22Rv1 (cell line): ENCODE measurements around the gene PGAM2.
A peak's percentile ranks its signal among the peaks of the same experiment; 100 is the strongest.

Experiments
- H3K27ac ChIP-seq: fragments of 450-650 bp; 2 replicates; pipeline ENCODE4 v1.5.1; 2017
- ZFX ChIP-seq: fragments of 450-650 bp; IDR thresholded peaks from 2 replicates; pipeline ENCODE4 v1.6.1; 2017; ENCODE audit warnings: antibody characterized with exemption, borderline replicate concordance
- TF ChIP-seq, protein P1 (sequence below): fragments of 450-650 bp; IDR thresholded peaks from 2 replicates; pipeline ENCODE4 v1.5.1; 2017; ENCODE audit warnings: mild to moderate bottlenecking

Gene PGAM2

DNA sequence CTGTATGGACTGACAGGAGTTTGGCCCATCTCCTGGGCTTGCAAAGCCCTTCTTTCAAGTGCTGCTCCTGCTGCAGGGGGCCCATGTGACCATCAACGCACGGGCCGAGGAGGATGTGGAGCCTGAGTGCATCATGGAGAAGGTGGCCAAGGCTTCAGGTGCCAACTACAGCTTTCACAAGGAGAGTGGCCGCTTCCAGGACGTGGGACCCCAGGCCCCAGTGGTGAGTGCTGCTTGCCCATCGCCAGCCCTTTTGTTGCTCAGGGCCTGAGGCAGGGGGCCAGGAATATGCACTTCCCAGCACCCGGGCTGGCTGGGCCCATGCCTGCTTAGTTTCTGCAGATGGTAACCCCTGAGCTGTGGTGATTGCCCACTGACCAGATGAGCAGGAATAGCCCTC, 8.7 kb downstream of the PGAM2 start:
- TF ChIP-seq, protein P1, sequence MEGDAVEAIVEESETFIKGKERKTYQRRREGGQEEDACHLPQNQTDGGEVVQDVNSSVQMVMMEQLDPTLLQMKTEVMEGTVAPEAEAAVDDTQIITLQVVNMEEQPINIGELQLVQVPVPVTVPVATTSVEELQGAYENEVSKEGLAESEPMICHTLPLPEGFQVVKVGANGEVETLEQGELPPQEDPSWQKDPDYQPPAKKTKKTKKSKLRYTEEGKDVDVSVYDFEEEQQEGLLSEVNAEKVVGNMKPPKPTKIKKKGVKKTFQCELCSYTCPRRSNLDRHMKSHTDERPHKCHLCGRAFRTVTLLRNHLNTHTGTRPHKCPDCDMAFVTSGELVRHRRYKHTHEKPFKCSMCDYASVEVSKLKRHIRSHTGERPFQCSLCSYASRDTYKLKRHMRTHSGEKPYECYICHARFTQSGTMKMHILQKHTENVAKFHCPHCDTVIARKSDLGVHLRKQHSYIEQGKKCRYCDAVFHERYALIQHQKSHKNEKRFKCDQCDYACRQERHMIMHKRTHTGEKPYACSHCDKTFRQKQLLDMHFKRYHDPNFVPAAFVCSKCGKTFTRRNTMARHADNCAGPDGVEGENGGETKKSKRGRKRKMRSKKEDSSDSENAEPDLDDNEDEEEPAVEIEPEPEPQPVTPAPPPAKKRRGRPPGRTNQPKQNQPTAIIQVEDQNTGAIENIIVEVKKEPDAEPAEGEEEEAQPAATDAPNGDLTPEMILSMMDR, result no peak
- no peak for TF ChIP-seq ZFX
- H3K27ac ChIP-seq, result no peak overlapping the region

DNA sequence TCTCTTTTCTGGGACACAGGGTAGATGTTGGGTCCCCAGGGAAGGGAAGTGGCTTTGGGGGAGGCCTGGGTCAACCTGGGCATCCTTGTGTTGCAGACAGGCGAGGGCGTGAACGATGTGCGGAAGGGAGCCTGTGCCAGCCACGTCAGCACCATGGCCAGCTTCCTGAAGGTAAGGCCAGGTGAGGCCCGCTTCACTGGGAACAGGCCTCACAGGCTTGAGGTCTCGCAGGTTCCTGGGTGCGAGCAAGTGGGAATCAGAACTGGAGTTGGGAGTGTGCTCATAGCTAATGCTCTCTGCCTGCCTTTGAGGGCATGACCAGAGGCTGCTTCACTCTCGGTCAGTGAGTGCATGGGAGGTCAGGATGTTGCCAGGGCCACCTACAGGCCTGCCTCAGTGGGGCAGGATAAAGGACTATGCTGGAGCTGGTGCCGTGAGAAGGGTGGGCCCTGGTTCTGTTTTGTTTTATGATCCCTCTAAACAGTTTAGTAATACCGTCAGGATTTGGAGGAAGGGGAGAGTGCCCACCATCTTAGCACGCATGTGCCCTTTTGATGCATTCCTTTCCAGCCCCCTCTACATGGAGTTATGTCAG, 12.5 kb downstream of the PGAM2 start:
- no peak overlapping the region for H3K27ac ChIP-seq
- no peak for TF ChIP-seq ZFX
- TF ChIP-seq, protein P1, result peak; percentile 14; the same call in 1 of the 2 replicates

- H3K27ac ChIP-seq, result no peak overlapping the region
- no peak for TF ChIP-seq ZFX
Measured at GRCh38 chr7:44051611-44052220, 13.7 kb downstream of the PGAM2 start.

- no peak overlapping the region for H3K27ac ChIP-seq
- TF ChIP-seq ZFX, result no peak
- TF ChIP-seq, protein P1, result no peak
Measured at GRCh38 chr7:44050915-44051560, 14.3 kb downstream of the PGAM2 start.

DNA sequence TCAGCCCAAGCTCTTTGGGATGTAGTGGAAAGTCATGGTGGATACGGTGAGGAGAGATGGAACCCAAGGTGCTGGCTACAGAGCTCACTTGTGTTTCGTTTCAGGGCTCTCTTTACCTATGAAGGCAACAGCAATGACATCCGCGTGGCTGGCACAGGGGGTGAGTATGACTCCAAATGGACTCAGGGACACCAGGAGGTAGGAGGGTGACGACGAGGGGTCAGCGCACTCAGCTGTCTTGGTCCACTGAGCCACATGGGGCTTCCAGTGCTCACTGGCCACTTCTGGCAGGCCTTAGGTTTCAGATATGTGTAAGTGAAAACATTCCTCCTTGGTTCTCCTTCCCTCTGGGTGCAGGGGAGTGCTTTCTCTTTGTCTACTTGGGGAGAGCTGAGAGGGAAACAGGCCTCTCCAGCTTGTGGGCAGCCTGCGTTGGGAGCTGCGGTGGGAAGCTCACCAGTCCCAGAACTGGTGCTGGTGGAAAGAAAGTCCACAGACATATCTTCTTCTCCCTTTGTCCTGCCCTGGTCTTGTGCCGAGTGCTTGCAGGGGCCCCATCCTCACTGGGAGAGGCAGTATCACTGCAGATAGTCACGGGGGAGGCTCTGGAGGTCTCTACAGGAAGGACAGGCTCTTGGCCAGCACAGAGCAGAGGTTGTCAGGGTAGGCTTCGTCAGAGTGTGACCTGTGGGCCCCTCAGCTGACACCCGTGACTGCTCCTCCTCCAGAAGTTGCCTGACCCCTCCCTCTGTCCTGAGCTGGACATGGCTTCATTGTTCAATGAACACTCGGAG, 15.0 kb downstream of the PGAM2 start:
- no peak overlapping the region for H3K27ac ChIP-seq
- TF ChIP-seq, protein P1, result no peak
- TF ChIP-seq ZFX, result no peak

- H3K27ac ChIP-seq, result no peak overlapping the region
- TF ChIP-seq ZFX, result no peak
- TF ChIP-seq, protein P1, result no peak
Measured at GRCh38 chr7:44048031-44048795, 17.2 kb downstream of the PGAM2 start.
